ENCODE measurements around the gene SPATA32.

The SPATA32 gene

DNA sequence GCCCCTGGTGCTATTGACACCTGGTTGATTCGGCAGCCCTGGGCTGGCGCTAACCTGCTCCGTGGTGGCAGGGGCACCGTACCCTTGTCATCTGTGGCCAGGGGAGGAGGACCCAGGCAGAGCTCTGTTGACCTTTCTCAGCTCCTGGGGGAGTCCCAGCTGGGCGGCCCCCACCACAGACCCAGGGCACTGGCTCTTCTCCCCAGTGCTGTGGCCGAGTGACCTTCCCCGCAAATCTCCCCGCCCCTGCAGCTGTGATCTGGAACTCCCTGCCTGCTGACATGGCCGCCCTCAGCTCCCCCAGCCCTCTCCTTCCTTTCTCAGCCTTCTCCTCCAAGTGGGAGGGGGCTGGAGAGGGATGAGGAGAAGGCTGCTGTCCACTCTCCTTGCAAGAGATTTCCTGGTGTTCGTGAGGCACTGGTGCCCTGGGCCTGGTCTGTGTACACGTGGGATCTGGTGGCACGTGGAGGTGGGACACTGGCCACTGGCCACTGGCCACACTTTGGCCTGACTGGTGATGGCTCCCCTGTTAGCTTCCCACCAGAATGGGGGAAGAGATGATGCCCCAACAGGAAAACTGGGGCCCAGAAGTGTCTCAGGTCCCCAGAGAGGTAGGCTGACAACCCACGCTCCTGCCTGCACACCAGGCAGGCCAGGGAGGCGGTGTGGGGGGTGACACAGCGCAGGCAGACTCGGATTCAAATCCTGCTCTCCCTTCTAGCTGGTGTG, 32.0 kb downstream of the SPATA32 start:
- H3K4me3 ChIP-seq (ENCODE audit: low read length), result no peak overlapping the region; the same call in 1 of the 2 replicates

GRCh38 chr17:45228763-45229539, 32.9 kb downstream of the SPATA32 start:
- TF ChIP-seq ZNF274 (IDR thresholded peaks at IDR 0.05; ENCODE audit: low read depth, low read length), result no peak
- peak overlapping the region; percentile 13; the same call in 1 of the 2 replicates for H3K4me3 ChIP-seq (ENCODE audit: low read length)

More for the DNA sequence above, 32.0 kb downstream of the SPATA32 start:
- TF ChIP-seq ZNF274 (IDR thresholded peaks at IDR 0.05; ENCODE audit: low read depth, low read length), result no peak

DNA sequence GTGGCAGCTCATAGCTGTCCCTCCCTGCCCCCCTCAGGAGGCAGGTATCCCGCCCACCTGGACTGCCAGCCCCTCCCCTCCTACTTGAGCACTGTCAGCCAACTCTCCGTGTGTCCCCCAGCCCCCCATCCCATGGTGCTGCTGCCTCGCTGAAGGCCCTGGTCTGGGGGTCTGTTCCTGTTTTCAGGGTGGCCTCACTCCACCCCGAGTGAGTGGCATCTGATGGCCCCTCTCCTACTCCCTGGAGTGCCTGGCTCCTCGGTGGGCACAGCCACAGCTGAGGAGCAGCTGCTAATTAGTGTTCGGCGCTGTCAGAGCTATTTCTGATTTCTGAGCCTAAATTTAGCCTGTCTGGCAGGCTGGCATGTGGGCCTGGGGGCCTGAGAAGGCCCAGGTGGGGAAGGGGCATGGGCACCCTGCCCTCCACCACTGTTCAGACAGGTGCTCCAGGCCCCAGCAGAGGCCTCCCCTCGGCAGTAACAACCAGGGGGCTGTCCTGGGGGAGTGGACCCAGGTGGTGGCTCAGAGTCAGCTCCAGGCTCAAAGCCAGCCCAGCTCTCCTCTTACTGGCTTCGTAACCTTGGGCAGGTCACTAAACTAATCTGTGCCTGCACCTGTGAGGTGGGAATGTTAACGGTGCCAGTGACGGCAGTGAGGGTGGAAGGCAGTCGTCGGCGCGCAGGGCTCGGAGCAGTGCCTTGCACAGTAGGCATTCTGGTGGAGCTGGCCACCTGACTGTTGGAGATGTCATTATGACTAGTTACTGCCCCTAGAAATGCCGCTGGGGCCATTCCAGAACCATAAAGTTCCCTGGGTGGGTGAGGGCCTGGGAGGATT, 33.8 kb downstream of the SPATA32 start:
- TF ChIP-seq ZNF274 (IDR thresholded peaks at IDR 0.05; ENCODE audit: low read depth, low read length), result no peak
- peak overlapping the region; percentile 13; the same call in 1 of the 2 replicates for H3K4me3 ChIP-seq (ENCODE audit: low read length)

DNA sequence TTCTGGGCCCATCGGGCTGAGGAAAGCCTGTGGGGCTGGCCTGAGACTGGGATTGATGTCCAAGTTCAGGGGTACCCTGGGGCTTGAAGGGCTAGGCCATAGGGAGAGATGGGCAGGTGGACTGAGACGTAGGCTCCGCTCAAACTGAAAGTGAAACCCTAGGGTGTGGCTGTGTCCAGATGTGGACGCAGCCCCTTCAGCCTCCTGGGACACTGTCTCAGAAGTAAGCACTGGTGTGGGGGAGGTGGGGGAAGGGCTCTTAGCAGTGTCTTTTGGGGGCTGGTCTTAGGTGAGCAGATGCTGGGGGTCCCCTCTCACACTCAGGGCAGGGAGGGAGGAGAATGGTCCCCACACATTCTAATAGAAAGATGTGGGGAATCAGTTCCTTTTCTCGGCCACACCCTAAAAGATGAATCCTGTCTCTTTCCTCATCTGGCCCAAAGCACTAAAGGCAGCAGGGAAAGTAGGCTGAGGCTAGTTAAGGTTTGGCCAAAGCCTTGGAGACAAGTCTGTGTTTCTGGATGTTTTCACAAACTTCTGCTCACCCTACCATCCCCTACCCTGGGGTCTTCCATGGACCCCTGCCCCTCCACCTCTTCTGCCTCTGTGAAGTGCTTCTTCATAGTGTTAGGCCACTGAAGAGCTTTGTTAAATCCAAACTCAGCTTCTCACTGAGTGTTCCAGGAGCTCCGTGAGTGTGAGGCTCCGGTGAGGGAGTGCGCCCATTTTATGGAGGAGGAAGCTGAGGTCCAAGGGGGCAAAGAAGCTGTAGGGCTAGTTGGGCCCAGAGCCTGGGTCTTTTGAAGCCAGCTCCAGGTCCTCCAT, 34.6 kb downstream of the SPATA32 start:
- peak overlapping the region; percentile 52; the same call in 1 of the 2 replicates for H3K4me3 ChIP-seq (ENCODE audit: low read length)
- TF ChIP-seq ZNF274 (IDR thresholded peaks at IDR 0.05; ENCODE audit: low read depth, low read length), result no peak

DNA sequence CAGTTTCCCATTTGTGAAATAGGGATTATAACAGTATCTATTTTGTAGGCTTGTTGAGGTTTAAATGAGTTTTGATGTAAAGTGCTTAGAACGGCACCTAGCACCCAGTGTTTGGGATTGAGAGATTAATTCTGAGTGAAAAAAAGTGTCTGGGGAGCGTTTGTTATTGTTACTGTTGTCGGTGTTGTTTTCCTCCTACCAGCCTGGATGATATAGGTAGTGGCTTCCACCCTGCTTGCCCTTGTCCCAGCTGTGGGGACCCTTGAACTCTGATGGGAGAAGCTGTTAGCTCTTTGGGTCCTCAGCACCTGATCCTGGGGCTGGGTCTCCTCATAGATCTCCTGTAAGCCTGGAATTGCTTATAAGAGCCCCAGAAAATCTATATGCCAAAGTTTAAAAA, 35.3 kb downstream of the SPATA32 start:
- no peak for TF ChIP-seq ZNF274 (IDR thresholded peaks at IDR 0.05; ENCODE audit: low read depth, low read length)
- peak overlapping the region; percentile 52; the same call in 1 of the 2 replicates for H3K4me3 ChIP-seq (ENCODE audit: low read length)

GRCh38 chr17:45225964-45226530, 35.8 kb downstream of the SPATA32 start:
- peak overlapping the region; percentile 53; the same call in 1 of the 2 replicates for H3K4me3 ChIP-seq (ENCODE audit: low read length)
- no peak for TF ChIP-seq ZNF274 (IDR thresholded peaks at IDR 0.05; ENCODE audit: low read depth, low read length)

DNA sequence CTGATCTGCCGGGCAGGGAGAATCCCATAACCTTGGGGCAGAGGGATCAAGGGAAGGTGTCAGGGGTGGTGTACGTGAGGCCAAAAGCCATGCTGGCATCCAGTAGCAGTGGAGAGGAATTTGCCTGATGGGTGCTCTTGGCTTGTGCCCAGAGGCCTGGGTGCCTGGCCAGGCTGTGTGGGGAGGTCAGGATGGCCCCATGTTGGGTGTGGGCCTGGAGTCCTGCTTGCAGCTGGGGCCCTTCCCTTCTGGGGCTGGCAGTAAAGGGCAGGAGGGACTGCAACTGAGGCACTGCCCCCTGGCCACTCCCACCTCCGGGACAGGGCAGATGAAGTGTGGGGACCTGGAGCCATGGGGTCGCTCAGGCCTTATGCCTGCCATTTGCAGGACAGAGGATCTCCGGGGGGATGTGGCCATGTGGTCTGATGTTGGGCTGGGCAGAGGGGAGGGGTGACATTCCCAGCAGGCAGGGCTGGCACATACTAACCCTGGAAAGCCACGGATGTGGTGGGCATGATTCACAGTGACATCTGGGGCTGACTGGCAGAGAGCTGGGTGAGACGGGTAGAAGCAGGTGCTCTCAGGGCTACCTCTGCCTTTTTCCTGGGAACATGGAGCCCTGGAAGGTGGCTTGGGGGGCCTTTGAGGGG, 36.7 kb downstream of the SPATA32 start:
- peak overlapping the region; percentile 53; the same call in 1 of the 2 replicates for H3K4me3 ChIP-seq (ENCODE audit: low read length)
- TF ChIP-seq ZNF274 (IDR thresholded peaks at IDR 0.05; ENCODE audit: low read depth, low read length), result no peak

DNA sequence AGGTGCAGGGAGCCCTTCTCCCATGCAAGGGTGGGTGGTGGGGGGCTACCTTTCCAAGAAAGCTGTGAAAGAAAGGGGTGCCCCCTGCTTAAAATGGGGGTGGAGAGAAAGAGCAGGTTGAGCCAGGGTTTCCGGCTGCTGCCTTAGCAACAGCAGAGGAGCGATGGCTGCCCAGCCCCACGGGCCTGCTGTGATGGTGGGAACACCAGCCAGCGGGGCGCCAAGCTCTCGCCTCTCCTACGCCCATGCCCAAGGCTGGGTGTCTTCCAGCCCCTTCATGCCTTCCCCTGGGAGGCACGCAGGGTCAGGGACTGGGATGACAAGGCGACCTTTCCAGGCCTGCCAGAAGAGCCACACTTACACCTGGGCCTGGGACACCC, 37.2 kb downstream of the SPATA32 start:
- TF ChIP-seq ZNF274 (IDR thresholded peaks at IDR 0.05; ENCODE audit: low read depth, low read length), result no peak
- peak overlapping the region; percentile 76; the same call in 1 of the 2 replicates for H3K4me3 ChIP-seq (ENCODE audit: low read length)

DNA sequence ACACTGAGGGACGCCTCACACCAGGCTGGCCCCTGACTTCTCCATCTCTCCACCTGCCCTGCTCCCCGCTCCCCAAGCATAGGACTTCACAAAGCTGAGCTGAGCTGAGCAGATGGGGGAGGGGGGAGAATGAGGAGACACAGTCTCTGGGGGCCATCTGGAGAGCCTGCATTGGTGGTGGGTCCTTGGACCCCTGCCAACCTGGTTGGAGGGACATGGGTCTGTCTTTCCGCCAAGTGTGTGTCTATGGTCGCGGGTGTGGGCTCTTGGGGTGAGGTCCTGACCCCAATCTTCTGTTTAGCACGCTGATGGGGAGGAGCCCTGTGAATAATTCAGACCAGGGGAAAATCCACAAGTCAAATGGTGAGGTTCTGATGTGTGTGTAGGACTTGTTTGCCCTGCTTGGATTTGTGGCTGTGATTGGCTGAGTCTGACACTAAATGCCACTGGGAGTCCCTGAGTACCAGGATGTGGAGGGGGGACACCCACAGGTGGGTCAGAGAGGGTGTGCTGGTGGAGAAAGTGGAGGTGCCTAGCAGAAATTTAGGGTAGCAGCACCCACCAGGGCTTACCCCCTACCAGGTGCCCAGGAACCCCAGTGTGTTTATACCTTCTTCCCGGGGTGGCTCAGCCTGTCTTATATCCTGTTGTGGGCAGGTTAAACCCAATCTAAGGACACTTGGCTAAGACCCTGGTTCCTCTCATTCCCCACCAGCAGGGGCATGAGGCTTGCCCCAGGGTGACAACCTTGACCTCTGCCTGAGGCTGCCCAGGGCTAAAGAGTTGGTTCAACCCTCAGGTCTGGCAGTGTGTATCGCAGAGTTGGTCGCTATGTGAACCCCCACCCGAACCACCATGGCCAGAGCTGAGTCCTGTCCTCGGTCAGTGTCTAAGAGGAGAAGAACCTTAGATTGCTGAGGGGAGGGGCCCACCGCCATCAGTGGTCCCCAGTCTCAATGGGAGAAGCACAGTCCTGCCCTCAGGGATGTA, 38.1 kb downstream of the SPATA32 start:
- H3K4me3 ChIP-seq (ENCODE audit: low read length), result peak overlapping the region; percentile 76; the same call in 1 of the 2 replicates
- no peak for TF ChIP-seq ZNF274 (IDR thresholded peaks at IDR 0.05; ENCODE audit: low read depth, low read length)

- peak overlapping the region; percentile 76; the same call in 1 of the 2 replicates for H3K4me3 ChIP-seq (ENCODE audit: low read length)
These were observed 38.8 kb downstream of the SPATA32 start for GRCh38 chr17:45222996-45223538.

More at GRCh38 chr17:45222996-45223538, 38.8 kb downstream of the SPATA32 start:
- no peak for TF ChIP-seq ZNF274 (IDR thresholded peaks at IDR 0.05; ENCODE audit: low read depth, low read length)
